Stimulated activated naive CD8-positive, alpha-beta T cell treated with anti-CD3 and anti-CD28 coated beads, Interleukin-15, Interleukin-2, amounts not matched to agents 100 U/mL and 50 U/mL, for 24 hours (primary cell): ENCODE results near the gene GIPC2.
"Not testable (repeated sequence)": the region's sequence is repeated elsewhere in the genome, so short reads cannot be mapped to it uniquely, and the experiment has no call there.

ENCODE experiments used
- ATAC-seq: fragments of 150-1000 bp; cut with Tn5 transposase; one replicate; pipeline ENCODE4 v1.10.0; 2021
- DNase-seq: peaks from one replicate; pipeline ENCODE4 v3.0.0; 2021

GIPC2 gene

GRCh38 chr1:78045926-78046778 lies at the start of gene GIPC2:
GIPC2 (plus strand) TSS chr1:78045966; CDS start chr1:78046095, 129 bp downstream.
- ATAC-seq, result peak; percentile 44
- DNase-seq, result peak; percentile 58

GRCh38 chr1:77996734-77997133 lies 49.0 kb upstream of the GIPC2 start:
- DNase-seq (no peak), ATAC-seq (no peak)

GRCh38 chr1:78000536-78000935 lies 45.2 kb upstream of the GIPC2 start:
- DNase-seq, ATAC-seq: not testable (repeated sequence)

DNA sequence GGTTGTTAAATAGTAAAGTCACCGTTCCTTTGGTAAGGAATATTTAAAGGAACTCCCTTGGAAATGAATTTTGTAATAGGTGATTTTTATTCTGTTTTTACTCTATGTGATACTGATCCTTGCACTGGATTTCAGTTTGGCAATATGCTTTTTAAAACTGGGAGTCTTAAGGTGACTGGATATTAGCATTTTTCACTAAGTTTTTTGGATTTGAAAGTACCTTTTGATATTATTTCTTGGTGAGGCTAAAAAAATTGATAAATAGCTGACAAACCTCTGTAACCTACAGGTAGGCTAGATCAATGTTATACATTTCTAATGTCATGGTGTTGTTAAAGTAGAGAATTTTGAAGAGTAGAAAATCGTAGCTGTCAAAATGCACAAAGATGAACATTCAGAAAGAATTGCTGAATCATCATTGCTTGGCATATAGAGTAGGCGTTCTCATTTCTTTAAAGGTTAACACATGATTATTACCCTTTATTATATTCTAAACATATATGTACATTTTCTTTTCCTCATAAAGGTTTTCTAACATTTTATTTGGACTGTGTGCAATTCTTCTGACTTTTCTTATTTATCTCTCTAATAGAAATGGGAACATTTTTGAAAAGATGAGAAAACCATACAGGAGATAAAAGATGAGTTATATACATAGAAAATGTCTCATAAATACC lies 42.6 kb upstream of the GIPC2 start:
- DNase-seq, result no peak
- ATAC-seq, result no peak

DNA sequence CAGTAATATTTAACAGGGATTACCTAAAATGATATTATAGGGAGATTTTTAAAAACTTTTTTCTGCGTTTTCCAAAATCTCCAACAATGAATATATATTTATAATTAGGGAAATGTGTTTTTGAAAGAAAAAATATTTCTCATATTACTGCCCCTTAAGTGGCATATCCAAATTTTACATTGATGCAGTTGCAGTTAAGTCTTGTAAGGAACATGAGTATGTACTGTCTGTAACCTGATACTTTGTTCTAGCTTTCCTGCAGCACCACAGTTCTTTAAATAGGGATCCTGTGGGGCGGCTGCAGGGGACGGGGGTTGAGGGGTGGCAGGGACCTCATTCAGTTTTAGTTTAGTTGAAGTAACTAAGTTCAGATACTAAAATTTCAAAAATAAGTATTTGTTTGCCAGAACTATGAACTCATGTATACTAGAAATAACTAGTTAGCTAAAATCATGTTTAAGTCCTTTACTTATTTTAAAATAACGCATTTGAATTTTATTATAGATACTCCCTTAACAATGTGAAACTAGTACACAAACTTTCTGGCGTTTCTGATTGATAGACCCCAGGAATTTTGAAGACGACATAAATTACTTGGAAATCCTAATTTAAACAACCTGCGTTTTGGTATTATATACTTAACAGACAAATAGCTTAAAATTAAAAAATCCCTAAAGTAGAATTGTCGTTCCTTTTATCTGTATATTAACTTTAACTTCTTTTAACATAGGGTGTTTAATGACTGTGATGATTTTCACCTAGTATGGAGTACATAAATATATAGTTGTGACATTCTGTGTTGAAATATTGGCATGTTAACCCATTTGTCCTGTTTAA lies 41.7 kb upstream of the GIPC2 start:
- peak; percentile 38 for DNase-seq
- ATAC-seq, result peak; percentile 76

- ATAC-seq (peak; percentile 99), DNase-seq (peak; percentile 57)
Measured at GRCh38 chr1:78004719-78005447, 40.9 kb upstream of the GIPC2 start, which contains the start of gene DNAJB4. DNAJB4 (plus strand) TSS chr1:78004939; CDS start chr1:78005111, 172 bp downstream.

DNA sequence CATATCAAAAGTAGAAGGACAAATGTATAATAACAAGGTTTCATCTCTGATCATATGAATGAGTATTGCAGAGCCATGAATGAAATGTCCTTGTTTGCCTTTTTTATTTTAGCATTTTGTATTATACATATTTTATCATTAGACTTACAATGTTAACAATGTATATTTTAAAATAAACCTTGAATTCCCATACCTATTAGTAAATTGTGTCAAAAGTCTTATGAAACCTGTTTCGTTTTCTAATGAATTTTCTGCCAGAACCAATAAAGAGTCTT lies 40.4 kb upstream of the GIPC2 start:
- ATAC-seq, result no peak
- no peak for DNase-seq

GRCh38 chr1:78005755-78006154 lies 40.0 kb upstream of the GIPC2 start:
- no peak for ATAC-seq
- no peak for DNase-seq

DNA sequence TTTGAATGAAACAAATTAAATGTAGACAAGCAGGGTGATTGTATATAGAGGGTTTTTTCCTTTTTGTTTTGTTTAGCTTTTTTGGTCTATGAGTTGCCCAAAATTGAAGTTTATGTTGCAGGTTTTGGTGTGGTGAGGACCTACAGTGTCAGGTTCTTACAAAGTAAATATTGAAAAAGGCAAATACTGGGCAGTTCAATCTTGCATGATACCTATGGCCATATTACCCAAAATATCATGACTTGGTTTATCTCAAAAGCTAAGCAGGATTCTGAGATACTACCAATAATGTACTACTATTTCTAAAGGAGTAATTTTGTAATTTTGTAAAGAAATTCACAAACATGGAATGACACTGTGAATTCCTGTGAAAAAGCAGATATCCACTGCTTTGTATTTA lies 39.2 kb upstream of the GIPC2 start:
- DNase-seq (no peak), ATAC-seq (no peak)

DNA sequence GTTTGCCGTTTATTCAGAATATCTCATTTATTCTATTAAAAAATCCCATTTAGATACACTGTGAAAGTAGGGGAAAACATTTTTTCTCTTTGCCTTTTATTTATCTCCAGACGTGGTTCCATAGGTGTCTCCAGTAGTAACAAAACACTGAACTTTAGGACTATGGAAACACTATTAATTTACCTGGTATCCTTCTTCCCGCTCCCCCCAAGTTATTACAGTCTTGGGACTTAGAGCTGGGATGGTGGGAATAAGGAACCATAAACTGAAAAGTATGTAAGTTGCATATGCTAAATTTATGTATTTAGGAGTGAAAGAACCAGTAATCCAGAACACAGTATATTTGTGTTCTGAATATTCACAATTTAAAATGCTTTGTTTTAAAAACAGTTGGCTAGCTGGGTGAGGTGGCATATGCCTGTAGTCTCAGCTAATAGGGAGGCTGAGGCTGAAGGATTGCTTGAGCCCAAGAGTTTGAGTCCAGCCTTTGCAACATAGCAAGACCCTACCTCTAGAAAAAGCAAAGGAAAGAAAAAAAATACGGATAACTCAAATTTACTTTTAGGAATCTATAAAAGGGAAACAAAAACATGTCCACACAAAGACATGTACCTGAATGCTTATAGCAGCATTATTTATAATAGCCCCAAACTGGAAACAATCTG lies 38.0 kb upstream of the GIPC2 start:
- ATAC-seq (no peak), DNase-seq (no peak)

- DNase-seq (no peak), ATAC-seq (no peak)
Measured at GRCh38 chr1:78009276-78009675, 36.5 kb upstream of the GIPC2 start.

DNA sequence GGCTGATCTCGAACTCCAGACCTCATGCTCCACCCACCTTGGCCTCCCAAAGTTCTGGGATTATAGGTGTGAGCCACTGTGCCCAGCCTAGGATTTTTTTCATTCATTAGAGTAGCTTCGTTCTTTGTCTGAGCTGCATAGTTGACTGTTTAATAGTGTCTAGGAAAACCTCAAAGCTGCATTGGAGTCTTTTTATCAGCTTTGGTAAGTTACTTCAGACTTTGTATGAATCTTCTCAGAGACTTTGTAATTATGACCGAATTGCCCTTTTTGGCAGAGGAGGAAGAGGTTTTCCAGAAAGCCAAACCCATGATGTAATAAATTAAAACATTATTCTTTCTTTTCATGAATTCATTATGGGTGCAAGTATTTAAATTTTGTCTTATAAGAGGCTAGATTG lies 35.9 kb upstream of the GIPC2 start:
- no peak for DNase-seq
- ATAC-seq, result no peak

GRCh38 chr1:78011050-78011449 lies 34.7 kb upstream of the GIPC2 start:
- DNase-seq (no peak), ATAC-seq (no peak)

- no peak for ATAC-seq
Measured at GRCh38 chr1:78015148-78015547, 30.6 kb upstream of the GIPC2 start.

GRCh38 chr1:78019024-78019423 lies 26.7 kb upstream of the GIPC2 start:
- ATAC-seq (no peak), DNase-seq (no peak)

More at GRCh38 chr1:78015148-78015547, 30.6 kb upstream of the GIPC2 start:
- no peak for DNase-seq

DNA sequence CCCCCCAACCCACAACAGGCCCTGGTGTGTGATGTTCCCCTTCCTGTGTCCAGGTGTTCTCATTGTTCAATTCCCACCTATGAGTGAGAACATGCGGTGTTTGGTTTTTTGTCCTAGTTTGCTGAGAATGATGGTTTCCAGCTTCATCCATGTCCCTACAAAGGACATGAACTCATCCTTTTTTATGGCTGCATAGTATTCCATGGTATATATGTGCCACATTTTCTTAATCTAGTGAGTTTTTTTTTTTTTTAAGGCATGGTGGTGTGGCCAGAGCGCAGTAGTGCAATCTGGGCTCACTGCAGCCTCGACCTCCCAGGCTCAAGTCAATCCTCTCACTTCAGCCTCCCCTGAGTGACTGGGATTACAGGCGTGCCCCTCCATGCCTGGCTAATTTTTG lies 24.6 kb upstream of the GIPC2 start:
- not testable (repeated sequence) for DNase-seq, ATAC-seq

DNA sequence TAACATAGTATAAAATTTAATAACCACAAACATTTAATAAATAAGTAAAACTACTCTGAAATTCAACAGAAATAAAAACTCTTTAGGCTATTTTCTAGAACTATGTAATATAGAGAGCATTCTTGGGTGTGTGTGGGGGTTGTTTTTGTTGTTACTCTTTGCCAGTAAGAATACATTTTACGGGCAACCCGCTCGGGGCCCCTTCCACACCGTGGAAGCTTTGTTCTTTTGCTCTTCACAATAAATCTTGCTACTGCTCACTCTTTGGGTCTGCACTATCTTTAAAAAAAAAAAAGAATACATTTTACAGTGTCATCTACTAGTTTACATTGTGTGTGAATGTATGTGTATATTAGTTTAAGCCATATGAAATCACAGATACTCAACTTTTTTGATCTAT lies 16.0 kb upstream of the GIPC2 start:
- no peak for ATAC-seq
- DNase-seq, result no peak

DNA sequence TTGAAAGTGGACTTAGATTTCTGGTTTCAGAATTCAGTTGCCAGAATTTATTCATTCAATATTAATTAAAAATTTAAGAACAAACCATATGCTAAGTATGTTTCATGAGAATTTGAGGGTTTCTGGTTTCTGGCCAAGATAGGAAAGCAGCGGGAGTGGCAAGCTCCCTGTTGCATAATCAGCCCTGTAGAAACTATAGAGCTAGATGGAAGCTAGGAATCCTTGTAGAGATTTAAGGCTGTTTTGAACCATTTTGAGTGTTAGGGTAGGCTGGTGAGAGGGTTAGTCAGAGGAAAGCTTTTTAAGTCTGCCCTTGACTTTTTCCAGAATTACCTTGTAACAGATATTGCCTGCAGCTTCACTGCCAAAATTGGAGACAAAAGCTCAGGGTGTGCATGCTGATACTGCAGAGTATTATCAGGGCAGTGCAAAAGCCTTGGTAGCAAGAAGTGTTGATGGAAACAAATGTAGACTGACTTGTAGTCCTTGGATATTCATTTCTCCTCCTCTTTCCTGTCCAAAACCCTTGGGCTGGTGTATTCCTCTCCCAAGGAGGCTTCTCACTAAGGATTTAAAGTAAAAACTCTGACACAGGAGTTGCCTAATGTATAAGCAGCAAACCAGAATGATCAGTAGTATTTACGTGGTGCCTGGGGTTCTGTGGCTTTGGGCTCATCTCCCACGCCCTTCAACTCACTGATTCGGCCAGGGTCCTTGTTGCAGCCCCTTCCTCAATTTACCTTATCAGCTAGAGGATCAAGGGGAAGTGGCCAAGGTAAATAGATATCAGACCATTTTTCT lies 12.6 kb upstream of the GIPC2 start:
- DNase-seq, result no peak
- no peak for ATAC-seq

DNA sequence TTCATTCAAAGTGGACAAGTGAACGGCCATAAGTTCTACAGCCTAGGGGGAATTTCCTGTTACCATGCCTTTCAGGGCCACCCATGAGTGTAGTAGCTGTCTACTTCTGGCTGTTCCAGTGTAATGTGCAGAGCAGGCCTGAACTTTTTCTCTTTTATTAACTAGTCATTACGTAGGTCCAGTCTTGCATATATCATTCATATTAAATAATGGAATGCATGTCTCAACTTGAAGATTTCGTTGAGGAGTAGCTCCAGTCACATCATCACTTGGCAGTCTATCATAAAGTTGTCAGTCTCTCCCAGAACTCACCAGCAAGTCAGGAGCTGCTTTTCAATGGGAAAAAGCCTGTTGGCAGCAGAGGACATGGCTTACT lies 12.0 kb upstream of the GIPC2 start:
- no peak for ATAC-seq
- DNase-seq, result no peak

DNA sequence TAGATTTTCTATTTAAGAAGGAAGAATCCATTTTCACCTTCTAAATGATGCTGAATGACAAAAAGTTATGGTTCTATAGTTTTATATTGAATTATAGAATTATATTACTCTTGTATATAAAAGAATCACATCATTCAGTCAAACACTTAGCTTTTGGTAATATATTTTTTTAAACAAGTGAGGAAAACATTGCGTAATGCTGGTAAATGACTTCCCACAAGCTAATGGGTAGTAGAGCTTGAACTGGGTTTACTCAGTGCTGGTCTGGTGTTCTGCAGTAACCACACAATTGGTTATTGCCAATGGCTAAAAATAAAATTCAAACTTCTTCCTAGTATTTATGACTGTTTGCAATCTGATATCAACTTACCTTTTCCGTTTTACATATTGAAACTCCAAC lies 10.6 kb upstream of the GIPC2 start:
- ATAC-seq (no peak), DNase-seq (no peak)

GRCh38 chr1:78036450-78036849 lies 9.3 kb upstream of the GIPC2 start:
- ATAC-seq, result no peak
- no peak for DNase-seq
